ENCODE data around the gene LAMTOR5.

The LAMTOR5 gene

DNA sequence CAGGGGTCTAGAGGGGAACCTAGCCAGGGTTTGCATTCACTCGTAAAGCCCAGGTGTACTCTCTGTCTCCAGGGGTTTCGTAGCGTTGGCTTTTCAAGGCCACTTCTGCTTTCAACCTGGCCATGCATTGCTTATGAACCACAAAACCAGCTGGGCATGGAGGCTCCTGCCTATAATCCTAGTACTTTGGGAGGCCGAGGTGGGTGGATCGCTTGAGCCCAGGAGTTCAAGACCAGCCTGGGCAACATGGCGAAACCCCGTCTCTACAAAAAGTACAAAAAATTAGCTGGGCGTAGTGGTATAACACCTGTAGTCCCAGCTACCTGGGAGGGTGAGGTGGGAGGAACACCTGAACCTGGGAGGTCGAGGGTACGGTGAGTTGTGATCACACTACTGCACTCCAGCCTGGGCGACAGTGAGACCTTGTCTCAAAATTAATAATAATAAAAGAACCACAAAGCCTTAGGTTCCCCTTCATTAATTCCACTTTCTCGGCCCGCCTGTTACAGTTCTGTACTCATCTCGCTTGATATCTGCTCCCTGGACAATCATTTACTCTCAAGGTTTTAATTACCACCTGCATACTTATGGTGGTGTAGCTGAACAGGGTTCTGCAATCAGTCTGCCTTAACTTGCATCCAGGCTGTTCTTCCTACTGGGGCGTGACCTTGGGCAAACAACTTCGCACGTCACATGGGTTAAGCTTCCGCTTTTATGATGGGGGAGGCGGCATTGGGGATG is 22.7 kb downstream of the LAMTOR5 start:
- Histone ChIP-seq H3K27me3 (ENCODE audit: control insufficient read depth, insufficient read depth, low read length) (no peaks in the 10 kb centered on the region), H3K4me3 (ENCODE audit: low read length) (no peak overlapping the region), H3K4me2 (ENCODE audit: low read length) (no peak overlapping the region), H3K36me3 (ENCODE audit: insufficient read depth, low read length) (peaks cover 4% of the 10 kb centered on the region), H3K4me1 (ENCODE audit: control insufficient read depth, insufficient read depth, low read length) (peaks cover 7% of the 10 kb centered on the region), H3K9ac (ENCODE audit: low read depth, low read length) (no peak overlapping the region), H3K9me3 (replicated peaks; ENCODE audit: low read length) (no peaks in the 10 kb centered on the region)

- Histone ChIP-seq H3K4me1 (ENCODE audit: control insufficient read depth, insufficient read depth, low read length) (peaks cover 5% of the 10 kb centered on the region), H3K4me2 (ENCODE audit: low read length) (no peak overlapping the region), H3K36me3 (ENCODE audit: insufficient read depth, low read length) (peaks cover 14% of the 10 kb centered on the region), H3K9me3 (replicated peaks; ENCODE audit: low read length) (no peaks in the 10 kb centered on the region), H3K9ac (ENCODE audit: low read depth, low read length) (no peak overlapping the region), H3K27me3 (ENCODE audit: control insufficient read depth, insufficient read depth, low read length) (no peaks in the 10 kb centered on the region), H3K4me3 (ENCODE audit: low read length) (no peak overlapping the region)
Observed at GRCh38 chr1:110383251-110383990, 24.1 kb downstream of the LAMTOR5 start.

- H3K4me1 ChIP-seq (ENCODE audit: control insufficient read depth, insufficient read depth, low read length): peaks cover 5% of the 10 kb centered on the region
- peaks cover 34% of the 10 kb centered on the region for H3K36me3 ChIP-seq (ENCODE audit: insufficient read depth, low read length)
- no peak overlapping the region for H3K9ac ChIP-seq (ENCODE audit: low read depth, low read length)
- H3K9me3 ChIP-seq (replicated peaks; ENCODE audit: low read length): no peaks in the 10 kb centered on the region
- H3K4me3 ChIP-seq (ENCODE audit: low read length): no peak overlapping the region
- H3K4me2 ChIP-seq (ENCODE audit: low read length): no peak overlapping the region
- H3K27me3 ChIP-seq (ENCODE audit: control insufficient read depth, insufficient read depth, low read length): no peaks in the 10 kb centered on the region
Observed at GRCh38 chr1:110380672-110381283, 26.7 kb downstream of the LAMTOR5 start.

- H3K4me3 ChIP-seq (ENCODE audit: low read length): no peak overlapping the region
- no peaks in the 10 kb centered on the region for H3K9me3 ChIP-seq (replicated peaks; ENCODE audit: low read length)
- no peak overlapping the region for H3K9ac ChIP-seq (ENCODE audit: low read depth, low read length)
Observed at GRCh38 chr1:110375490-110375889, 32.0 kb downstream of the LAMTOR5 start.

DNA sequence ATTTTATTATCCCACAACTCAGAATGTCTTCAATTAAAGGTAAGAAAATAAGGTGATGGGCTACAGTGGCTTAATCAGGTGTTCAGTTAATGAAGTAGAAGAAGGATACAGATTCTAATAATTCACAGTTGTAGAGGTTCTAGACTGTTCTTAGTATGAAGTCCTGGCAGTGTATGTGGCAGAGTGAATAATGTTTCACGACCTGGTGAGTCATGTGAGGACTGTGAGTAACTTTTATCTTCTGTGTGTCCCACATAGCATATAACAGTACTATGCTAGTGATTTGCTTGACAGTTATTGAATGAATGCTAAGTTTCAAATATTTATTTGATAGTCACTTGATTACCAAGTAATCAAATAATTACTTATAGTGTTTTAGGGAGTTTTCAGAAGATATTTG is 36.7 kb downstream of the LAMTOR5 start:
- Histone ChIP-seq H3K9ac (ENCODE audit: low read depth, low read length) (no peak overlapping the region), H3K4me3 (ENCODE audit: low read length) (no peak overlapping the region), H3K4me1 (ENCODE audit: control insufficient read depth, insufficient read depth, low read length) (peaks cover 11% of the 10 kb centered on the region), H3K36me3 (ENCODE audit: insufficient read depth, low read length) (peaks cover 25% of the 10 kb centered on the region), H3K9me3 (replicated peaks; ENCODE audit: low read length) (no peaks in the 10 kb centered on the region), H3K27me3 (ENCODE audit: control insufficient read depth, insufficient read depth, low read length) (no peaks in the 10 kb centered on the region), H3K4me2 (ENCODE audit: low read length) (no peak overlapping the region)

More at GRCh38 chr1:110375490-110375889, 32.0 kb downstream of the LAMTOR5 start:
- Histone ChIP-seq H3K36me3 (ENCODE audit: insufficient read depth, low read length) (peaks cover 52% of the 10 kb centered on the region), H3K27me3 (ENCODE audit: control insufficient read depth, insufficient read depth, low read length) (no peaks in the 10 kb centered on the region), H3K4me1 (ENCODE audit: control insufficient read depth, insufficient read depth, low read length) (peaks cover 8% of the 10 kb centered on the region), H3K4me2 (ENCODE audit: low read length) (no peak overlapping the region)

GRCh38 chr1:110364221-110364620 is 43.3 kb downstream of the LAMTOR5 start:
- Histone ChIP-seq H3K9ac (ENCODE audit: low read depth, low read length) (no peak overlapping the region), H3K4me1 (ENCODE audit: control insufficient read depth, insufficient read depth, low read length) (no peaks in the 10 kb centered on the region), H3K4me3 (ENCODE audit: low read length) (no peak overlapping the region), H3K36me3 (ENCODE audit: insufficient read depth, low read length) (peaks cover 11% of the 10 kb centered on the region), H3K9me3 (replicated peaks; ENCODE audit: low read length) (no peaks in the 10 kb centered on the region), H3K4me2 (ENCODE audit: low read length) (no peak overlapping the region), H3K27me3 (ENCODE audit: control insufficient read depth, insufficient read depth, low read length) (no peaks in the 10 kb centered on the region)

GRCh38 chr1:110361856-110362255 is 45.6 kb downstream of the LAMTOR5 start:
- no peak overlapping the region for H3K9ac ChIP-seq (ENCODE audit: low read depth, low read length)
- peaks cover 8% of the 10 kb centered on the region for H3K36me3 ChIP-seq (ENCODE audit: insufficient read depth, low read length)
- no peak overlapping the region for H3K4me3 ChIP-seq (ENCODE audit: low read length)
- no peaks in the 10 kb centered on the region for H3K4me1 ChIP-seq (ENCODE audit: control insufficient read depth, insufficient read depth, low read length)
- H3K27me3 ChIP-seq (ENCODE audit: control insufficient read depth, insufficient read depth, low read length): no peaks in the 10 kb centered on the region
- H3K4me2 ChIP-seq (ENCODE audit: low read length): no peak overlapping the region
- no peaks in the 10 kb centered on the region for H3K9me3 ChIP-seq (replicated peaks; ENCODE audit: low read length)

- peaks cover 8% of the 10 kb centered on the region for H3K36me3 ChIP-seq (ENCODE audit: insufficient read depth, low read length)
- no peaks in the 10 kb centered on the region for H3K4me1 ChIP-seq (ENCODE audit: control insufficient read depth, insufficient read depth, low read length)
- no peak overlapping the region for H3K4me3 ChIP-seq (ENCODE audit: low read length)
- no peak overlapping the region for H3K4me2 ChIP-seq (ENCODE audit: low read length)
- H3K9ac ChIP-seq (ENCODE audit: low read depth, low read length): no peak overlapping the region
- H3K27me3 ChIP-seq (ENCODE audit: control insufficient read depth, insufficient read depth, low read length): no peaks in the 10 kb centered on the region
- H3K9me3 ChIP-seq (replicated peaks; ENCODE audit: low read length): no peaks in the 10 kb centered on the region
Observed at GRCh38 chr1:110360431-110360830, 47.1 kb downstream of the LAMTOR5 start.

- Histone ChIP-seq H3K4me3 (ENCODE audit: low read length) (no peak overlapping the region), H3K4me1 (ENCODE audit: control insufficient read depth, insufficient read depth, low read length) (no peaks in the 10 kb centered on the region)
Observed at GRCh38 chr1:110356379-110356778, 51.1 kb downstream of the LAMTOR5 start.

DNA sequence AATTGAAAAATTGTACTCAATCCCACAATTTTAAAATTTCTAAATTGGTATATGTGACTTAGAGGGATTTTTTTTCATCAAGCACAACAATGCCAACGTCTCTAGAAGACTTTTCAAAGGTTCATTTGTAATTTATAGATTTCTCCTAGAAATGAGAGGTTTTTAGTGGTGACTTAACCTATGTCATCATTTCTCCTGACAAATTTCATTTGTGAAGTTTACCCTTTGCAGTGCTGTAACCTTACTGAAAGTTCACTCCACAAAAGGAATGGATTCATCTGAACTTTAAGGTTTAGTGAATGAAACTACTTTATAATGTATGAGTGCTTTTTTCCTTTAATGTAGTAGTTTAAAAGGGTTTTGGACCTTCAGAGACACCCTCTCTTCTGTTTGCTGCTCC is 52.2 kb downstream of the LAMTOR5 start:
- Histone ChIP-seq H3K9me3 (replicated peaks; ENCODE audit: low read length) (no peaks in the 10 kb centered on the region), H3K4me3 (ENCODE audit: low read length) (no peak overlapping the region), H3K4me1 (ENCODE audit: control insufficient read depth, insufficient read depth, low read length) (no peaks in the 10 kb centered on the region), H3K9ac (ENCODE audit: low read depth, low read length) (no peak overlapping the region), H3K27me3 (ENCODE audit: control insufficient read depth, insufficient read depth, low read length) (no peaks in the 10 kb centered on the region), H3K4me2 (ENCODE audit: low read length) (no peak overlapping the region), H3K36me3 (ENCODE audit: insufficient read depth, low read length) (peaks cover 3% of the 10 kb centered on the region)

More at GRCh38 chr1:110356379-110356778, 51.1 kb downstream of the LAMTOR5 start:
- Histone ChIP-seq H3K36me3 (ENCODE audit: insufficient read depth, low read length) (no peaks in the 10 kb centered on the region), H3K9ac (ENCODE audit: low read depth, low read length) (no peak overlapping the region), H3K4me2 (ENCODE audit: low read length) (no peak overlapping the region), H3K27me3 (ENCODE audit: control insufficient read depth, insufficient read depth, low read length) (no peaks in the 10 kb centered on the region), H3K9me3 (replicated peaks; ENCODE audit: low read length) (no peaks in the 10 kb centered on the region)
